ENCODE data around the gene PAIP2. TPM values are rescaled to one million over a fixed set of nuclear protein-coding genes. Genes with fewer than 3 reads are reported as not detected.

PAIP2 gene
- total RNA-seq, 1 experiment from 2014 or later, result 108 TPM

Other genes with a start within 250 kb of the PAIP2 start
- gene SIL1, start 143.5 kb upstream of the PAIP2 start, total RNA-seq (2021; ENCODE audit: unreplicated experiment), result 34.0 TPM
- gene MATR3, start 48.1 kb upstream of the PAIP2 start, total RNA-seq (2021; ENCODE audit: unreplicated experiment), result 123 TPM
- gene SLC23A1, start 41.4 kb downstream of the PAIP2 start, total RNA-seq (2021; ENCODE audit: unreplicated experiment), result not detected
- 0.81 TPM for gene MZB1, start 48.1 kb downstream of the PAIP2 start, total RNA-seq (2021; ENCODE audit: unreplicated experiment)
- 1.7 TPM for gene PROB1, start 53.2 kb downstream of the PAIP2 start, total RNA-seq (2021; ENCODE audit: unreplicated experiment)
- 3.1 TPM for gene SPATA24, start 62.2 kb downstream of the PAIP2 start, total RNA-seq (2021; ENCODE audit: unreplicated experiment)
- gene DNAJC18, start 97.7 kb downstream of the PAIP2 start, total RNA-seq (2021; ENCODE audit: unreplicated experiment), result 5.7 TPM
- gene ECSCR, start 120.9 kb downstream of the PAIP2 start, total RNA-seq (2021; ENCODE audit: unreplicated experiment), result not detected
- gene SMIM33, start 129.2 kb downstream of the PAIP2 start, total RNA-seq (2021; ENCODE audit: unreplicated experiment), result not detected
- gene STING1, start 140.9 kb downstream of the PAIP2 start, total RNA-seq (2021; ENCODE audit: unreplicated experiment), result 17.7 TPM
- gene UBE2D2, start 219.5 kb downstream of the PAIP2 start, total RNA-seq (2021; ENCODE audit: unreplicated experiment), result 140 TPM

Data from HCT116 (cell line).